Stimulated activated CD4-positive, alpha-beta T cell treated with anti-CD3 and anti-CD28 coated beads, Interleukin-12 subunit alpha, Interleukin-12 subunit beta, amount 100 ng/mL, for 24 hours (primary cell): Measurements from ENCODE around the gene ABHD18.
A peak's percentile ranks its signal among the peaks of the same experiment; 100 is the strongest.
"Not testable (repeated sequence)": the region's sequence is repeated elsewhere in the genome, so short reads cannot be mapped to it uniquely, and the experiment has no call there.

Source experiments
- DNase-seq, 2 experiments: peaks; one replicate each; pipeline ENCODE4 v3.0.0-alpha.2; 2020; ENCODE audit warnings: low read depth in 2 of 2

The ABHD18 gene

DNA sequence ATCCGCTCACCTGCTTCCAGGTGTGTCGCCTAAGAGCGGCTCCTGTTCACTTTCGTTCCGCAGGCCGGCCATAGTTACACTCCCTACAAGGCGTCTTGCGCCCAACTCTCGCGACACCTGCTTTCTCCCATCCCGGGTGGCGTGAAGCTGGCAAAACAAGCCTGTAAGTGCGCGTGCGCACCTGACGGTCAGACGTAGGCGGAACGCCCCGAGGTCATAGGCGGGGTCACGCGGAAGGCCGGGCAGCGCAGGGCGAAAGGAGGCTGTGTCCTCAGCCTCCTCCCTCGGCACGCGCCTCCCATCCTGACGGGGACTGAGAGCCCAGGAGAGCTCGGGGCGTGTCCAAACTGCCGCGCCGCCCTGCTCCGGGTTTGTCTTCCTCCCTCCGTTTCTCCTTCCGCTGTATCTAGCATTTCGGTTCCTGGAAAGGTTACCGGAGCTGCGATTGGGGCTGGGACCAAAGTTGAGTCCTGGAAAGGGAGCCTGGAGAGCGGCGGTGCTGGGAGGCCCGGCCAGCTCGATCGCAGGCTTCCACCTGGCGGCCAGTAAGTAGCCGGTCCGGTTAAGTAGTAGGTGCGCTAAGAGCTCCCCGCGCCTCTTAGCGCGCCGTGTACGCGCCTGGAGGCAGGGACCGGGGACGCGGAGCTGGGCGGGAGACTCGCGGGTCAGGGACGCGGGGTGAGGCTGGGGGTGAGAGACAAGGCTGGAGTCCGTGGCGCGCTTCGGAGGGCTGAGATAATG, at the start of gene ABHD18, which contains the start of gene MFSD8:
Gene ABHD18, plus strand, starts transcription at position 345 of the 741 bp plus-strand sequence. CDS start 17,550 bp downstream, outside the sequence.
Gene MFSD8, minus strand, starts transcription at position 112 of the 741 bp plus-strand sequence. Its CDS starts 40 bp downstream, at position 72.
- DNase-seq = peak; percentile 98 to 99

DNA sequence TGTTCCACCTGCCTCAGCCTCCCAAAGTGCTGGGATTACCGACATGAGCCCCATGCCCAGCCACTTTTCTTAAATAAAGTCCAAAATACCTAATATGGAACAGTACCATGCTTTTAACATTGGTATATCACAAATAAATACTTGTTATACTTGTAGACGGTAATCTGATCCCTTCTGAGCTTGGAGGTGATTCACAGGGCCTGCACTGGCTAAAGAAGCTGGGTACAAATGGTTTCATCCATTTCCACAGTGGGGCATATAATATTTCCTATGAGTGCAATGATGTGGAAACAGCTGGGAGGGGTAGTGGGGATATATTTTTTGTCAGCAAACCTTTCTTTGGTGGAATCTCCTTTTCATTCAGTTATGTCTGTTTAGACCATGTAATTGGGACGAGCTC, 48.7 kb upstream of the ABHD18 start:
- DNase-seq = no peak

DNA sequence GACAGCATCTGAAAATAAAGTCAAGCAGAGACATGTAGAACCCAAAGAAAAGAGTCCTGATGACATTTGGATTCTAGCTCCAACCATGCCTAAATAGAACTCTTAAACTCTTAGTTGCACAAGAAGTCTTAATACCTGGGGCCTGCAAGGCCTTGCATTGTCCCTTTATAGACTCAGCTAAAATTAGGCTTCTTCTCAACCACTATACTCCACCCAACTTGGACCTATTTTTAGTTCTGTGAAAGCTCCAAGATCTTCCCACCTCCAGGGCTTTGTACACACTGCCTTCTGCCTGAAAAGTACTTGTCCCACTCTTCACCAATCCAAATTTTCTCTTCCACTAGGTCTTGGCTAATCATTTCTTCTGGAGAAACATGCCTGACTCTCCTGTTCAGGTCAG, 48.1 kb upstream of the ABHD18 start:
- DNase-seq = no peak

DNA sequence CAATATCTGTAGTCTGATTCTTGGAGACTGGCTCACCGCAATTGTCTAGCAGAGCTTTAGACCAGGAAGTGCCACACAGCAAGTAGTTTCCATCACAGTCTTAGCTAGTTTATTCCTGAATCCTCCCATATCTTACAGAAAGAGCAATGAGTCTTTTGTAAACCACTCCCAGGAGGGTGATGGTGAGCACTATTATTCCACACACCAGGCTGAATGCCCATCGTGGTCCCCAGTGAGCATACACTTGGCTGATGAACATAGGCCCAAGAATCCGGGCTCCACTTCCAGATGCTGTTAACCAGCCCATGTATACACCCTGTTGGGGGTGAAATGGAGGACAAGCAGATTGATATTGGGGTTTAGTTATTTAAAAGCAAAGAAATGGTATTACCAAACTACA, 44.7 kb upstream of the ABHD18 start:
- no peak for DNase-seq

DNA sequence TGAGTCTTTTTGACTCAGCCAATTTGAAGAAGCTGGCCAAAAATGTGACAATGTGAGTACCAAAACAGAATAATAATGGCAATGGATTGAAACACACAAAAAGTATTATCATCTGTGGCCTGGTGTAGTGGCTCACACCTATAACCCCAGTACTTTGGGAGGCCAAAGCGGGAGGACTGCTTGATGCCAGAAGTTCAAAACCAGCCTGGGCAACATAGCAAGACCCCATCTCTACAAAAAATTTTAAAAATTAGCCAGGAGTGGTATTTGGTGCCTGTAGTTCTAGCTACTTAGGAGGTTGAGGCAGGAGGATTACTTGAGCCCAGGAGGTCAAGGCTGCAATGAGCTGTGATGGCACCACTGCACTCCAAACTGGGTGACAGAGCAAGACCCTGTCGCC, 43.0 kb upstream of the ABHD18 start:
- DNase-seq = no peak

DNA sequence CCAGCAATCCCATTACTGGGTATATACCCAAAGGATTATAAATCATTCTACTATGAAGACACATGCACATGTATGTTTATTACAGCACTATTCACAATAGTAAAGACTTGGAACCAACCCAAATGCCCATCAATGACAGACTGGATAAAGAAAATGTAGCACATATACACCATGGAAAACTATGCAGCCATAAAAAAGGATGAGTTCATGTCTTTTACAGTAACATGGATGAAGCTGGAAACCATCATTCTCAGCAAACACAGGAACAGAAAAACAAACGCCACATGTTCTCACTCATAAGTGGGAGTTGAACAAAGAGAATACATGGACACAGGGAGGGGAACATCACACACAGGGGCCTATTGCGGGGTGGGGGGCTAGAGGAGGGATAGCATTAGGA, 39.5 kb upstream of the ABHD18 start:
- not testable (repeated sequence) for DNase-seq

DNA sequence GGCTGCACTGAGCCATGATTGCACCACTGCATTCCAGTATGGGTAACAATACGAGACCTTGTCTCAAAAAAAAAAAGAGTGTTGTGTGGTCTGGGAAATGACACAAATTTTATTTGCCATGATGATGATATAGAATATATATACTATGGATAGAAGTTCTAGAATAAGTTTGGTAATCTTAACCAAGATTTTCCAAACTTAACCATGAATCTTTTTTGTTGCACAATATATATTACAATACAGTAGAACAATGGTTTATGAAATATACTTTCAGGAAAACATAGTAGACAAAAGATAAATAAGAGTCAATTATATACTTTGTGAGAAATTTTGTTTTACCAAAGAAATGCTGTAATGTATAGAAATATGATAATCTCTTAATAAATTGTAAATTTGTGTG, 35.0 kb upstream of the ABHD18 start:
- no peak for DNase-seq

DNA sequence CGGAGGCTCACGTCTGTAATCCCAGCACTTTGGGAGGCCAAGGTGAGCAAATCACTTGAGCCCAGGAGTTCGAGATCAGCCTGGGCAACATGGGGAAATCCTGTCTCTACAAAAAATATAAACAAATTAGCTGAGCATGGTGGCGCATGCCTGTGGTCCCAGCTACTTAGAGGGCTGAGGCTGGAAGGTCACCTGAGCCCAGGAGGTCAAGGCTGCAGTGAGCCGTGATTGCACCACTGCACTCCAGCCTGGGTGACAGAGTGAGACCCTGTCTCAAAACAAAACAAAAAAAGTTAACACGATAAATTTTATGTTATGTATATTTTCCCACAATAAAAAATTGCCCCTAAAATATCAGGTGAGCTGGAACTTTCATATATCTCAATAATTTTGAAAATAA, 33.4 kb upstream of the ABHD18 start:
- not testable (repeated sequence) for DNase-seq

DNA sequence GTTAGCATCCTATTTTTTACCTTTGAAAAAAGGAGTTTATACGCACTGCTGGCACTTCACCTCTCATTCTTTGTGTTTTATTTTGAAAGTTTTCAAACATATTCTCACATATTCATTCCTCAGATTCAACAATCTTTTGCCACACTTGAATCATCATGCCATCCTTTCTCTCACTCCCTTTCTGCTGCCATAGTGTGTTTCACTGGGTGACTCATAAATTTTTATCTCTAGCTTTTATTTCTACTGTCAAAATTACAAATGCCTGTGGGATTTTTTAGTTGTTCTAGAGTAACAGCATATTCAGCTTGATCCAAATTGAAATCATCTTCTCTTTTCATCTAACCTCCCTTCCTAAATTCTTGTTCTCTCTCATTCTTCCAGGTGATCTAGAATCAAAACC, 28.2 kb upstream of the ABHD18 start:
- DNase-seq = no peak

DNA sequence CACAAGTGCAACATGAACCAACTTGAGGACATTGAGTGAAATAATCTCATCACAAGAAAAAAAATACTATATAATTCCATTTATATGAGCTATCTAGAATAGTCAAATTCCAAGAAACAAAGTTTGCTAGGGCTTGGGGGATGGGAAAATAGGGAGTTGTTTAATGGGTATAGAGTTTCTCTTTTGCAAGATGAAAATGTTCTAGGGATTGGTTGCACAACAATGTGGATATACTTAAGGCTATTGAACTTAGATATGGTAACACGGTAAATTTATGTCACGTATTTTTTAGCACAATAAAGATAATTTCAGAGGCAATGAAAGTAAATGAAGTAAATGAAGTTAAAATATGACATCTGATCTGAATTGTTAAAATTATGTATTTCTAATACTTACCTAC, 8.1 kb upstream of the ABHD18 start:
- DNase-seq = no peak

DNA sequence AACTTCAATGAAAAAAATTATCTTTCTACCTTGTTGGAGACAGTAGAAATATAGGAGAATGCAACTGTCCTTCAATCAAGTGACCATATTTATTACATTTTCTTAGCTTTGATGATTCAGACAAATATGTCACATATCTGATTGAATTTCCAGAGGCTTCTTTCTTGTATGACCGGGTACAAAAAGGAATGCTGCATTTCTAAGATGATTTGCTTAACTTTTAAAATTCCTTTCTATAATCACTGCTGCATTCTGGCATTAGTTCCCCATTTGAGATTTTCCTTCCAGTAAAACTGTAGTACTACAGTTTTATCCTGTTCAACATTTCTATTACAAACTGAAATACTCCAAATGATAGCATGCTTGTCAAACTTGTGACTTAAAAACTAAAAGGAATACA, 5.4 kb upstream of the ABHD18 start:
- no peak for DNase-seq

DNA sequence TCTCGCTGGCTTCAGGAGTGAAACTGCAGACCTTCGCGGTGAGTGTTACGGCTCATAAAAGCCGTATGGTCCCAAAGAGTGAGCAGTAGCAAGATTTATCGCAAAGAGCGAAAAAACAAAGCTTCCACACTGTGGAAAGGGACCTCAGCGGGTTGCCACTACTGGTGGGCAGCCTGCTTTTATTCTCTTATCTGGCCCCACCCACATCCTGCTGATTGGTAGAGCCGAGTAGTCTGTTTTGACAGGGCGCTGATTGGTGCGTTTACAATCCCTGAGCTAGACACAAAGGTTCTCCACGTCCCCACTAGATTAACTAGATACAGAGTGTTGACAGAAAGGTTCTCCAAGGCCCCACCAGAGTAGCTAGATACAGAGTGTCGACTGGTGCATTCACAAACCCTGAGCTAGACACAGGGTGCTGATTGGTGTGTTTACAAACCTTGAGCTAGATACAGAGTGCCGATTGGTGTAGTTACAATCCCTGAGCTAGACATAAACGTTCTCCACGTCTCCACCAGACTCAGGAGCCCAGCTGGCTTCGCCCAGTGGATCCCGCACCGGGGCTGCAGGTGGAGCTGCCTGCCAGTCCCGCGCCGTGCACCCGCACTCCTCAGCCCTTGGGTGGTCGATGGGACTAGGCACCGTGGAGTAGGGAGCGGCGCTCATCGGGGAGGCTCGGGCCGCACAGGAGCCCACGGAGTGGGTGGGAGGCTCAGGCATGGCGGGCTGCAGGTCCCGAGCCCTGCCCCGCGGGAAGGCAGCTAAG, 1.4 kb upstream of the ABHD18 start:
- not testable (repeated sequence) for DNase-seq

DNA sequence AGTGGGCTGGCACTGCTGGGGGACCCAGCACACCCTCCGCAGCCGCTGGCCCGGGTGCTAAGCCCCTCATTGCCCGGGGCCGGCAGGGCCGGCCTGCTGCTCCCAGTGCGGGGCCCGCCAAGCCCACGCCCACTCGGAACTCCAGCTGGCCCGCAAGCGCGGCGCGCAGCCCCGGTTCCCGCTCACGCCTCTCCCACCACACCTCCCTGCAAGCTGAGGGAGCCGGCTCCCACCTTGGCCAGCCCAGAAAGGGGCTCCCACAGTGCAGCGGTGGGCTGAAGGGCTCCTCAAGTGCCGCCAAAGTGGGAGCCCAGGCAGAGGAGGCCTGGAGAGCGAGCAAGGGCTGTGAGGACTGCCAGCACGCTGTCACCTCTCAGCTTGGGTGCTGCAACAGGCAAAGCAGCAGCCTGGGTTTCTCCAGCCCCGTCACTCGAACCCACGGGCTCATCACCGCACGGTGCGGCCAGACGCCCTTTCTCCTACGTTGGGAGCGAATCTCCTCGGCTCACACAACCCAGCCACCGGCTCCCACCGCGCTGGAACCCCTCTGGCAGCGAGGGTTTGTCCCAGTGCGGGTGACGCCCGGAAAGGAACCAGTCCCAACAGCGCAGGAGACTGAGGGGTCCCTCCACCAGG, 662 bp upstream of the ABHD18 start:
- DNase-seq = peak; percentile 6 to 11

DNA sequence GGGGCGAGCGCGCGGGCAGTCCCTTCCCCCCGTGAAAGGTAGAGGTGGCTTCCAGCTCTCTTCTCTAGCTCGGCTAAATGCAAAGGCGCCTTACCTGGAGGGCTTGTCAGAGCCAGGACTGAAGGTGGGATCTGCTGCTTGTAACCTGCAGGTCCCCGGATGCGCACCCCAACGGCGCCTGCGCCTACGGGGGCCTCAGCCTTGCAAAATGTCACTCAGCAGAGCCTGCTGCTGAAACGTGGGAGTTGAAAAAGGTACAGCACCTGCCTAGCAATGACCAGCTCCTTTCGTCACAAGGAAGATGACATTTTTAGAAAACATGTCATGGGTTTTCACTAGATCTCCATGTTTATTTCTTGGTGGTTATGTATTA, 583 bp downstream of the ABHD18 start:
- DNase-seq = peak; percentile 29 to 54

DNA sequence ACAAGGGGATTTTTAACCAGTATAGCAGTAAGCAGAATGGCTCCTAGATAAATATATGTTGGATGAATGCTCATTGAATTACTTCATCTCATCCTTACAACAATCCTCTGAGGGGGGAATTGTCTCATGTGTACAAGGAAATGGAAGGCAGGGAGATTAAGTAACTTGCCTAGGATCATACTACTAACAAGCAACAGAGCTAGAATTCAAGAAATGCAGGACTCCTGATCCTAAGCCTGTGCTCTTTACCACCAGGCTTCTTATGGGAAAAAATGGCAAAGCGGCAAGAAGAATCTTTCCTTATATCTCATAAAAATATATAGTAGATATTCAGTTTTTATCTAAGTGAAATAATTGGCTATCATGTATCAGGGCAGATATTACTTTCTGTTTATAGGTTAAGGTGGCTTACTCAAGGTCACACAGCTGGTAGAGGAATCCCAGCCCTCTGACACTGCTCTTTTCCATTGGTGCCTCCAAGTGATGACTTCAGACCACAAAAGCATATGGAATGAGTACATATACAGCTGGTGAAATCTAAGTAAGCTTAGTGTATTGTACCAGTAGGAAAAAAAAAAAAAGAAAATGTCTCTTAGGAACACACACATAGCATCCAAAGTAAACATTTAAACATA, 2.1 kb downstream of the ABHD18 start:
- DNase-seq = no peak

DNA sequence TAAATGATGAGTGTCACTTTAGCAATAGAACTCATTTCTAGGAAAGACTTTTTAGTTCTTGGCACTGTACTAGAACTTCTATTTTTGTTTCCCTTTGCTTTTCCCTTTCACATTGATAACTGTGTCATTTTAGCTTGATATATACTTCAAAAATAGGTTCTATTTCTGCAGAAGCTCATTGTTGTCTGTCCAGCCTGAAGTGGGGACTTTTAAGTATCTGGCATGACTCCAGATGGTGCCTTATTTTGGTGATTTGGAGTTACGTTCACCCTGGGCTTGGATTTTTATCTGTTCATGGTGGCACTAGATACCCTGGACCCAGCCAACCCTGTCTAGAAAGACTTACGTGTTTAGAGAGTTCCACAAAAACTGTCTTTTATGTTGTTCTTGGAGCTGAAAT, 3.4 kb downstream of the ABHD18 start:
- DNase-seq = no peak

DNA sequence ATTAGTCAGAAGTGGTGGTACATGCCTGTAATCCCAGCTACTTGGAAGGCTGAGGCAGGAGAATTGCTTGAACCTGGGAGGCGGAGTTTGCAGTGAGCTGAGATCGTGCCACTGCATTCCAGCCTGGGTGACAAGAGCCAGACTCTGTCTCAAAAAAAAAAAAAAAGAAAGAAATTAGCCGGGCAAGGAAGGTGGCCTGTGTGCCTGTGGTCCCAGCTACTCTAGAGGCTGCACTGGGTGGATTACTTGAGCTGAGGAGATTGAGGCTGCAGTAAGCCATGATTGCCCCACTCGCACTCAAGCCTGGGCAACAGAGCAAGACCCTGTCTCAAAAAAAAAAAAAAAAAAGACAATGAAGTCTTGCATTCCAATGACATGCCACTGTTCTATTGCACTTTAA, 5.7 kb downstream of the ABHD18 start:
- not testable (repeated sequence) for DNase-seq

DNA sequence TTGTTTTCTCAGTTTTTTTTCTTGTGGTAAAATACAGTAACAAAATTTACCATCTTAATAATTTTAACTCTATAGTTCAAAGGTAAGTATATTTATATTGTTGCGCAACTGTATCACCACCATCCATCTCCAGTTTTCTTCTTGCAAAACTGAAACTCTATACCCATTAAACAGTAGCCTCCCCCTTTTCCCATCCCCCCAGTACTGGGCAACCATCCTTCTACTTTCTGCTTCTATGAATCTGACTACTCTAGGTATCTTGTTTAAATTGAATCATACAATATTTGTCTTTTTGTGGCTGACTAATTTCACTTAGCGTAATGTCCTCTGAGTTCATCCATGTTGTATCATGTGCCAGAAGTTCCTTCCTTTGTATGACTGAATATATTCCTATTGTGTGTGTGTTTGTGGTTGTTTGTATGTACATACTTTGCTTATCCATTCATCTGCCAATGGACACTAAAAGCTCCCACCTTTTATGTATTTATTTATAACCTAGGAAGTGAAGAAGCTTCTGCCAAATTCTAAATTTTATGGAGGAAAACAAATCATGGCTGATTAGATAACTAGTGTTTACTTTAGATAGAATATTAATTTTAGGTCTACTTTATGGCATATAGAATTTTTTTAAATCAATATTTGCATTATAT, 10.0 kb downstream of the ABHD18 start:
- DNase-seq = no peak

DNA sequence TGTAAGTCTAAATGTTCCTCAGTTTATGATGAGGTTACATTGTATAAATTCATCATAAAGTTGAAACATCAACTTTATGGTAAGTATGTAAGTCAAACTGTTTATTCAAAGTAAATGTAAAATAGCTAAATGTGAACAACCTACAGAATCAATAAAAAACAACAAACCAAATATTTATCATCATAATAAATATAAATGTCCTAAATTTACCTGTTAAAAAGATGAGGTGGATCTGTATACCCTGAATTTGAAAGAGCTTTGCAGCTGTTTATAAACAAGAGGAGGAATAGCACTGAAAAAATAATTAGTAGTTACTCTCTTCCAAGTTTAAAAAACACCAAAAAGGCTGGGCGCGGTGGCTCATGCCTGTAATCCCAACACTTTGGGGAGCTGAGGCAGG, 13.7 kb downstream of the ABHD18 start:
- no peak for DNase-seq

DNA sequence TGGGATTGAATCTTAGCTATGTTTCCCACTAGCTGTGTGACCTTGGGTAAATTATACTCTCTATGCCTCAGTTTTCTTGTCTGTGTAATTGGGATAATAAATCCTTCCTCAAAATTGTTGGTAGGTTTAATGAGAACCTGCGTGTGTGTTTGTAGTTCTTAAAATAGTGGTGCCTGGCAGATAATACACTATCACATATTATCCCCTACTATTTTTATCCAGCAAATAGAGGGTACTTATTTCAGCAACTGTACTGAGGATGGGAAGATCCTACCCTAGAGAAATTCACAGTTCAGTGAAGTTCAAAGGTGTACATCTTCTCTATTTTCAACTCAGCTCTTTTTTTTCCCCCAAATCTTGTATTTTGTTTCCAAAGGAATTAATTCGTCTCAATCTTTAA, 17.2 kb downstream of the ABHD18 start:
- DNase-seq = no peak

DNA sequence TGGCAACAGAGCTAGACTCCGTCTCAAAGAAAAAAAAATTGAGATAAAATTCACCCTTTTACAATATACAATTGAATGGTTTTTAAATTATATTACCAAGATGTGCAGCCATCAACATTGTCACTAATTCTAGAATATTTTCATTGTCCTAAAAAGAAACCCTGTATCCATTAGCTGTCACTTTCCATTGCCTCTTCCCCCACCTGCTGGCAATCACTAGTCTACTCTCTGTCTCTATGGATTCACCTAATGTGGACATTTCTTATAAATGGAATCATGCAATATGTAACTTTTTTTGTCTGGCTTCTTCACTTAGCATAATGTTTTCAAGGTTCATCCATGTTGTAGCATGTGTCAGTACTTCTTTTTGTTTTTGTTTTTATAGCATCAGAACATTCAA, 20.8 kb downstream of the ABHD18 start:
- DNase-seq = no peak

DNA sequence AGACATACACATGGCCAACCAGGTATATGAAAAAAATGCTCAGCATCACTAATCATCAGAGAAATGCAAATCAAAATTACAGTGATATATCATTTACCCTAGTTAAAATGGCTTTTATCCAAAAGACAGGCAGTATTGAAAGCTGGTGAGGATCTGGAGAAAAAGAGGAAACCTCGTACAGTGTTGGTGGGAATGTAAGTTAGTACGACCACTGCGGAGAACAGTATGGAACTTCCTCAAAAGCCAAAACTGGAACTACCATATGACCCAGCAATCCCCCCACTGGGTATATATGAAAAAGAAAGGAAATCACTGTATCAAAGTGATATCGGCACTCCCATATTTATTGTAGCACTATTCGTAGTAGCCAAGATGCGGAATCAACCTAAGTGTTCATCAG, 23.4 kb downstream of the ABHD18 start:
- no peak for DNase-seq
